Astrocyte (in vitro differentiated cells and primary cell): Measurements from ENCODE around the gene SEMA4G. TPM values are rescaled to one million over a fixed set of nuclear protein-coding genes. Genes with fewer than 3 reads are reported as not detected.
A peak's percentile ranks its signal among the peaks of the same experiment; 100 is the strongest.

ENCODE experiments used
- DNase-seq: peaks from one replicate; pipeline ENCODE4 v3.0.0-alpha.2; 2010; ENCODE audit warnings: low read depth
- FAIRE-seq: peaks from 2 replicates; lab custom pipeline; 2011; peaks lifted over from hg19 to GRCh38; lab: Jason Lieb, UNC
- H2AFZ ChIP-seq: 2 replicates; pipeline ENCODE4 v1.6.0; 2012; ENCODE audit warnings: low read depth, low read length, inconsistent platforms
- H3K27ac ChIP-seq: 2 replicates; pipeline ENCODE4 v1.5.1; 2011; ENCODE audit warnings: low read depth, low read length, inconsistent platforms
- H3K27me3 ChIP-seq: 2 replicates; pipeline ENCODE4 v1.6.0; 2011; ENCODE audit warnings: low read length, inconsistent platforms; ENCODE audit not compliant: insufficient read depth
- H3K36me3 ChIP-seq: 2 replicates; pipeline ENCODE4 v1.5.1; 2011; ENCODE audit warnings: low read length, inconsistent platforms; ENCODE audit not compliant: insufficient read depth
- H3K4me1 ChIP-seq: 2 replicates; pipeline ENCODE4 v1.5.1; 2011; ENCODE audit warnings: low read length, inconsistent platforms; ENCODE audit not compliant: insufficient read depth
- H3K4me2 ChIP-seq: 2 replicates; pipeline ENCODE4 v1.6.0; 2012; ENCODE audit warnings: low read length, inconsistent platforms
- H3K4me3 ChIP-seq: 2 replicates; pipeline ENCODE4 v1.5.1; 2011; ENCODE audit warnings: low read depth, mild to moderate bottlenecking, low read length, inconsistent platforms; ENCODE audit not compliant: insufficient read depth
- H3K79me2 ChIP-seq: 2 replicates; pipeline ENCODE4 v1.6.0; 2012; ENCODE audit warnings: mild to moderate bottlenecking, low read length, inconsistent platforms; ENCODE audit not compliant: insufficient read depth
- H3K9ac ChIP-seq: 2 replicates; pipeline ENCODE4 v1.6.0; 2012; ENCODE audit warnings: mild to moderate bottlenecking, low read length, inconsistent platforms
- H3K9me3 ChIP-seq: 2 replicates; pipeline ENCODE4 v1.5.1; 2012; ENCODE audit warnings: low read depth, mild to moderate bottlenecking, low read length, inconsistent platforms; ENCODE audit not compliant: insufficient read depth
- H4K20me1 ChIP-seq: 2 replicates; pipeline ENCODE4 v1.6.0; 2012; ENCODE audit warnings: low read length, inconsistent platforms; ENCODE audit not compliant: insufficient read depth
- H3K27ac Mint-ChIP-seq: one replicate; pipeline ENCODE4 v1.8.0; 2021; ENCODE audit warnings: mild to moderate bottlenecking, mixed read lengths; ENCODE audit not compliant: unreplicated experiment
- H3K27me3 Mint-ChIP-seq: one replicate; pipeline ENCODE4 v1.8.0; 2021; ENCODE audit warnings: low read depth, mixed read lengths; ENCODE audit not compliant: unreplicated experiment
- H3K36me3 Mint-ChIP-seq: one replicate; pipeline ENCODE4 v1.8.0; 2021; ENCODE audit warnings: low read depth, mixed read lengths; ENCODE audit not compliant: unreplicated experiment
- H3K4me1 Mint-ChIP-seq: one replicate; pipeline ENCODE4 v1.8.0; 2021; ENCODE audit warnings: low read depth, mixed read lengths; ENCODE audit not compliant: unreplicated experiment
- H3K4me3 Mint-ChIP-seq: one replicate; pipeline ENCODE4 v1.8.0; 2021; ENCODE audit warnings: mild to moderate bottlenecking, moderate library complexity, mixed read lengths; ENCODE audit not compliant: unreplicated experiment
- H3K9me3 Mint-ChIP-seq: one replicate; pipeline ENCODE4 v1.8.0; 2021; ENCODE audit warnings: mild to moderate bottlenecking, mixed read lengths; ENCODE audit not compliant: unreplicated experiment
- CTCF ChIP-seq: IDR thresholded peaks from 2 replicates; pipeline ENCODE4 v1.5.1; 2011; ENCODE audit warnings: low read depth, mild to moderate bottlenecking, inconsistent platforms, low read length, moderate library complexity; ENCODE audit not compliant: insufficient read depth
- EZH2 ChIP-seq: IDR thresholded peaks from 2 replicates; pipeline ENCODE4 v1.6.1; 2012; ENCODE audit warnings: mild to moderate bottlenecking, low read length, inconsistent platforms; ENCODE audit not compliant: insufficient read depth
- total RNA-seq: library from RNA; stranded (reverse); gene quantifications from 2 replicates; pipeline ENCODE4 v1.2.1, GENCODE V29; 2021

The SEMA4G gene
- total RNA-seq, 1 donor from 2014 or later, result 5.9 TPM

- Mint-ChIP-seq H3K4me3 (no peak overlapping the region), H3K36me3 (peaks cover 20% of the 10 kb centered on the region), H3K27ac (no peak overlapping the region), H3K9me3 (no peaks in the 10 kb centered on the region), H3K4me1 (no peaks in the 10 kb centered on the region), H3K27me3 (no peaks in the 10 kb centered on the region)
- TF ChIP-seq EZH2 (no peak), CTCF (no peak)
- H3K4me1 ChIP-seq, result no peaks in the 10 kb centered on the region
- no peak overlapping the region for H3K4me3 ChIP-seq
- H4K20me1 ChIP-seq, result peaks cover 9% of the 10 kb centered on the region
- no peak overlapping the region for H2AFZ ChIP-seq
- H3K27me3 ChIP-seq, result no peaks in the 10 kb centered on the region
- H3K9me3 ChIP-seq, result no peaks in the 10 kb centered on the region
- H3K79me2 ChIP-seq, result no peaks in the 10 kb centered on the region
- no peak for DNase-seq
- no peak overlapping the region for H3K9ac ChIP-seq
- no peak overlapping the region for H3K4me2 ChIP-seq
- peaks cover 3% of the 10 kb centered on the region for H3K36me3 ChIP-seq
- no peak overlapping the region for H3K27ac ChIP-seq
- FAIRE-seq, result no peak
These were observed 10.5 kb downstream of the SEMA4G start for GRCh38 chr10:100979791-100980272.

GRCh38 chr10:100980311-100980710 is 11.0 kb downstream of the SEMA4G start:
- Histone ChIP-seq H3K4me1 (no peaks in the 10 kb centered on the region), H3K27ac (no peak overlapping the region), H3K4me3 (no peak overlapping the region), H3K27me3 (no peaks in the 10 kb centered on the region), H3K36me3 (peaks cover 4% of the 10 kb centered on the region), H3K79me2 (no peaks in the 10 kb centered on the region), H3K4me2 (no peak overlapping the region), H3K9me3 (no peaks in the 10 kb centered on the region), H2AFZ (no peak overlapping the region), H3K9ac (no peak overlapping the region), H4K20me1 (peaks cover 12% of the 10 kb centered on the region)
- H3K4me1 Mint-ChIP-seq, result no peaks in the 10 kb centered on the region
- DNase-seq (no peak), FAIRE-seq (no peak)
- H3K9me3 Mint-ChIP-seq, result no peaks in the 10 kb centered on the region
- no peaks in the 10 kb centered on the region for H3K27me3 Mint-ChIP-seq
- H3K27ac Mint-ChIP-seq, result no peak overlapping the region
- peak overlapping the region; percentile 31 for H3K4me3 Mint-ChIP-seq
- no peak for TF ChIP-seq CTCF
- no peak for TF ChIP-seq EZH2
- H3K36me3 Mint-ChIP-seq, result peaks cover 20% of the 10 kb centered on the region

DNA sequence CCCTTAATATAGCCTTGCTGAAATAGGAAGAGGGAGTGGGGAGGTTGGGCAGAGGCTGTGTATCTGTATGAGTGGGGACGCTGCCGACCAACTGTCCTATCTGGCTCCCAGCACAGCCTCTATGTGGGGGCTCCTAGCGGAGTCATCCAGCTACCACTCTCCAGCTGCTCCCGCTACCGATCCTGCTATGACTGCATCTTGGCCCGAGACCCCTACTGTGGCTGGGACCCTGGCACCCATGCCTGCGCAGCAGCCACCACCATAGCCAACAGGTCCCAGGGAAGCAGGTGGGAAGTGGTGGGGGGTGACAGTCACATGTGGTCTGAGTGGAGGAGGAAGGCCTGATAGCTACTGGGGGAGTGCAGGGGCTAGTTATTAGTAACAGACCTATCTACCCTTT is 11.4 kb downstream of the SEMA4G start:
- H3K4me1 ChIP-seq, result no peaks in the 10 kb centered on the region
- H3K79me2 ChIP-seq, result no peaks in the 10 kb centered on the region
- H3K4me3 Mint-ChIP-seq, result no peak overlapping the region
- no peaks in the 10 kb centered on the region for H3K27me3 ChIP-seq
- peaks cover 20% of the 10 kb centered on the region for H3K36me3 Mint-ChIP-seq
- DNase-seq (no peak), FAIRE-seq (no peak)
- no peak overlapping the region for H3K4me2 ChIP-seq
- H3K27ac ChIP-seq, result no peak overlapping the region
- H2AFZ ChIP-seq, result no peak overlapping the region
- H4K20me1 ChIP-seq, result peaks cover 12% of the 10 kb centered on the region
- no peaks in the 10 kb centered on the region for H3K9me3 ChIP-seq
- no peaks in the 10 kb centered on the region for H3K27me3 Mint-ChIP-seq
- no peaks in the 10 kb centered on the region for H3K4me1 Mint-ChIP-seq
- no peak overlapping the region for H3K9ac ChIP-seq
- no peak overlapping the region for H3K27ac Mint-ChIP-seq
- H3K4me3 ChIP-seq, result no peak overlapping the region
- TF ChIP-seq CTCF (no peak), EZH2 (no peak)
- no peaks in the 10 kb centered on the region for H3K9me3 Mint-ChIP-seq
- peaks cover 4% of the 10 kb centered on the region for H3K36me3 ChIP-seq
